ENCODE measurements around the gene ATP2A1. TPM values are rescaled to one million over a fixed set of nuclear protein-coding genes. Genes with fewer than 3 reads are reported as not detected.

The ATP2A1 gene
- 0.20 and 0.36 TPM in 2 replicates for total RNA-seq

GRCh38 chr16:28878083-28878926 is at the start of gene ATP2A1:
TSS of gene ATP2A1 (plus strand) at chr16:28878488. CDS start at chr16:28878672, 184 bp downstream.

DNA sequence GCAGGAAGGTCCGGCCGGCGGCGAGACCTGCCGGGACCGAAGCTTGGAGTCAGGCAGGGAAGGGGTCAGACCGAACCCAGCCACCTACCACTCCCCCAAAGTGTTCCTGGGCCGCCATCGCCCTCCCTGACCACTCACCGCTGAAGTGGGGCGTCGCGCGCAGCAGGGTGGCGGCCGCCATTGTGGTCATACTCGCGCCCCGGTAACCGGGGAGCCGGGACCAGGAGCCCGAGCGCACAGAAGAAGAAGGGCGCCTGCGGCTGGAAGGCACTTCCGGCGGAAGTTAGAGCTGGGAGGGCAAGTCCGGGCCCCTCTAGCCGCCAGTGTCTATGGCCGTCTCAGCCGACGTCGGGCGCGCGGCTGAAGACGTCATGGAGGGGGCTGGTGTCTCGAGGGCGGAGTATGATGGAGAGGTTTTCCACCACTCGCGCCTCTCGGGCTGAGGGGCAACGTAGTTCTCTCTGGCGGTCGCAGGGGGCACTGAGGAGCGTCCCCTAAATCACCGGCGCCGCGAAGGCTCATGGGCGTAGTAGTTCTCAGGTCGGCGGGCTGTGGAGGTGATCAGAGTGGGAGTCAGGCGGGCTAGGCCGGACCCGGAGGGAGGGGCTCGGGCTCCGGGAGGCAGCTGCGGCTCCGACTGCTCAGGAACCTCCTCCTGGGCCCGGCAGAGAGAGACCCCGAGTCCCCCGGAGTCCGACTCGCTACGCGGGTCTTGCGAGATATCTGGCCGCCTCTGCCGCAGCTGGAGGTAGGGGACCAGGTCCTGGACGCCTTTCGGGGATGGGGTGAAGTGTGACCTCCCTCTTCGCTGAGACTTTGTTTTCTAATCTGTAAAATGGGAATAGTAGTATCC is 32.0 kb upstream of the ATP2A1 start, which contains the start of gene TUFM:
TSS of gene TUFM (minus strand) at position 269 of the 853 bp plus-strand sequence. CDS start at position 190, 79 bp downstream.

GRCh38 chr16:28924762-28925385 is 46.6 kb downstream of the ATP2A1 start, which contains the start of gene RABEP2:
TSS of gene RABEP2 (minus strand) at chr16:28925238. CDS start at chr16:28925163, 75 bp downstream.

GRCh38 chr16:28931801-28932225 is 53.5 kb downstream of the ATP2A1 start, which contains the start of gene CD19:
TSS of gene CD19 (plus strand) at chr16:28931971. CDS start at chr16:28932001, 30 bp downstream.

GRCh38 chr16:28950648-28951409 is 72.5 kb downstream of the ATP2A1 start, which contains the start of gene NFATC2IP:
TSS of gene NFATC2IP (plus strand) at chr16:28950937. CDS start at chr16:28951012, 75 bp downstream.

Other genes starting within 250 kb of the ATP2A1 start
- gene NPIPB8, start 240.4 kb upstream of the ATP2A1 start, total RNA-seq: 0.13 and 0.52 TPM in 2 replicates
- 165 and 230 TPM in 2 replicates for gene EIF3C, start 167.0 kb upstream of the ATP2A1 start, total RNA-seq
- 0.72 and 1.7 TPM in 2 replicates for gene NPIPB9, start 126.7 kb upstream of the ATP2A1 start, total RNA-seq
- 54.0 and 66.5 TPM in 2 replicates for gene ATXN2L, start 55.5 kb upstream of the ATP2A1 start, total RNA-seq
- 82.1 and 108 TPM in 2 replicates for gene TUFM, start 32.1 kb upstream of the ATP2A1 start, total RNA-seq
- 14.7 and 17.3 TPM in 2 replicates for gene SH2B1, start 14.6 kb upstream of the ATP2A1 start, total RNA-seq
- gene RABEP2, start 46.8 kb downstream of the ATP2A1 start, total RNA-seq: 25.1 and 39.3 TPM in 2 replicates
- gene CD19, start 53.5 kb downstream of the ATP2A1 start, total RNA-seq: not detected in 2 replicates
- 17.7 and 21.1 TPM in 2 replicates for gene NFATC2IP, start 72.4 kb downstream of the ATP2A1 start, total RNA-seq
- gene SPNS1, start 96.3 kb downstream of the ATP2A1 start, total RNA-seq: 41.3 and 42.4 TPM in 2 replicates
- gene LAT, start 106.6 kb downstream of the ATP2A1 start, total RNA-seq: 0.78 and 2.3 TPM in 2 replicates

Data from smooth muscle cell of the pulmonary artery (primary cell).